Stomach (tissue), 4 donors: ENCODE measurements around the gene FOSB.

Experiments used
- EP300 ChIP-seq: sonication (generic); formaldehyde crosslinking; IDR thresholded peaks from one replicate; pipeline ENCODE4 v1.6.1; 2017; ENCODE audit warnings: antibody characterized with exemption
- POLR2A ChIP-seq, 4 donors: fragments of 450-650 bp; IDR thresholded peaks; one replicate each; pipeline ENCODE4 v1.6.1; 2016; ENCODE audit warnings: antibody characterized with exemption in 4 of 4, control low read depth in 2 of 4, mild to moderate bottlenecking in 1 of 4, moderate library complexity in 1 of 4
- POLR2AphosphoS5 ChIP-seq, 3 donors: sonication (generic); formaldehyde crosslinking; IDR thresholded peaks; one replicate each; pipeline ENCODE4 v1.6.1; 2016; ENCODE audit warnings: antibody characterized with exemption in 3 of 3
- TF ChIP-seq, protein P1 (sequence below), 7 experiments: fragments of 450-650 bp in 4 of 7; fragments of 200-600 bp in 3 of 7; sonication (generic) in 3 of 7; IDR thresholded peaks; one replicate each; pipeline ENCODE4 v1.5.1; 2016 to 2019; ENCODE audit warnings: antibody characterized with exemption in 7 of 7, control low read depth in 2 of 7, mild to moderate bottlenecking in 1 of 7

DNA sequence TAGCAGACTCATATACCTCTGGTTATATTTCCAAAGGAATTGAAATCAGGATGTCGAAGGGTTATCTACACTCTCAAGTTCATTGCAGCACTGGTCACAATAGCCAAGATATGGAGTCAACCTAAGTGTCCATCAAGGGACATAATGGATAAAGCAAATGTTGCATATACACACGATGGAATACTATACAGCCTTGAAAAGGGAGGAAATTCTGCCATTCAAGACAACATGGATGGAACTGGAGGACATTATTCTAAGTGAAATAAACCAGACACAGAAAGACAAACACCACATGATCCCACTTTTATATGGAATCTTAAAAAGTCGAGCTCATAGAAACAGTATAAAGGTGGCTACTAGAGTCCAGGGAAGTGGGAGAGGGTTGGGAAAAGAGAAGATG lies 30.5 kb upstream of the FOSB start:
- TF ChIP-seq, protein P1, sequence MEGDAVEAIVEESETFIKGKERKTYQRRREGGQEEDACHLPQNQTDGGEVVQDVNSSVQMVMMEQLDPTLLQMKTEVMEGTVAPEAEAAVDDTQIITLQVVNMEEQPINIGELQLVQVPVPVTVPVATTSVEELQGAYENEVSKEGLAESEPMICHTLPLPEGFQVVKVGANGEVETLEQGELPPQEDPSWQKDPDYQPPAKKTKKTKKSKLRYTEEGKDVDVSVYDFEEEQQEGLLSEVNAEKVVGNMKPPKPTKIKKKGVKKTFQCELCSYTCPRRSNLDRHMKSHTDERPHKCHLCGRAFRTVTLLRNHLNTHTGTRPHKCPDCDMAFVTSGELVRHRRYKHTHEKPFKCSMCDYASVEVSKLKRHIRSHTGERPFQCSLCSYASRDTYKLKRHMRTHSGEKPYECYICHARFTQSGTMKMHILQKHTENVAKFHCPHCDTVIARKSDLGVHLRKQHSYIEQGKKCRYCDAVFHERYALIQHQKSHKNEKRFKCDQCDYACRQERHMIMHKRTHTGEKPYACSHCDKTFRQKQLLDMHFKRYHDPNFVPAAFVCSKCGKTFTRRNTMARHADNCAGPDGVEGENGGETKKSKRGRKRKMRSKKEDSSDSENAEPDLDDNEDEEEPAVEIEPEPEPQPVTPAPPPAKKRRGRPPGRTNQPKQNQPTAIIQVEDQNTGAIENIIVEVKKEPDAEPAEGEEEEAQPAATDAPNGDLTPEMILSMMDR (IDR thresholded peaks at IDR 0.05) = no peak
- TF ChIP-seq EP300 (no peak), POLR2A (IDR thresholded peaks at IDR 0.05) (no peak), POLR2AphosphoS5 (IDR thresholded peaks at IDR 0.05) (no peak)
